Liver (tissue), 9 donors: ENCODE results near the gene HPRT1. TPM values are rescaled to one million over a fixed set of nuclear protein-coding genes. Genes with fewer than 3 reads are reported as not detected.

Source experiments
- DNase-seq: peaks from one replicate; pipeline ENCODE4 v3.0.0-alpha.2; 2017; ENCODE audit warnings: low spot score
- H3K27ac ChIP-seq, 2 donors: one replicate each; pipeline ENCODE4 v1.7.0; 2013; ENCODE audit warnings: inconsistent platforms in 2 of 2, low read length in 2 of 2, control low read depth in 1 of 2, low read depth in 1 of 2, mild to moderate bottlenecking in 1 of 2
- H3K27me3 ChIP-seq, 4 donors: one replicate each; pipeline versions ENCODE4 v1.6.1 to v1.7.0; 2013; ENCODE audit warnings: low read length in 3 of 4, inconsistent platforms in 1 of 4, mild to moderate bottlenecking in 1 of 4, moderate library complexity in 1 of 4; ENCODE audit not compliant: control insufficient read depth in 4 of 4, insufficient read depth in 4 of 4
- H3K36me3 ChIP-seq, 4 donors: one replicate each; pipeline versions ENCODE4 v1.6.1 to v1.7.0; 2013; ENCODE audit warnings: low read length in 3 of 4, mild to moderate bottlenecking in 3 of 4, low read depth in 1 of 4, moderate library complexity in 1 of 4; ENCODE audit not compliant: control insufficient read depth in 4 of 4, insufficient read depth in 3 of 4
- H3K4me1 ChIP-seq, 4 donors: one replicate each; pipeline versions ENCODE4 v1.6.1 to v1.7.0; 2013; ENCODE audit warnings: low read length in 3 of 4, mild to moderate bottlenecking in 3 of 4, moderate library complexity in 1 of 4; ENCODE audit not compliant: control insufficient read depth in 4 of 4, insufficient read depth in 4 of 4
- H3K4me3 ChIP-seq, 3 donors: one replicate each; pipeline versions ENCODE4 v1.6.1 to v1.7.0; 2013; ENCODE audit warnings: low read length in 3 of 3, control low read depth in 1 of 3, low read depth in 1 of 3, mild to moderate bottlenecking in 1 of 3
- H3K9ac ChIP-seq, 2 donors: one replicate each; pipeline ENCODE4 v1.7.0; 2013; ENCODE audit warnings: low read length in 2 of 2, mild to moderate bottlenecking in 2 of 2, moderate library complexity in 2 of 2, control low read depth in 1 of 2, low read depth in 1 of 2
- H3K9me3 ChIP-seq, 4 donors: one replicate each; pipeline versions ENCODE4 v1.6.1 to v1.7.0; 2013; ENCODE audit warnings: low read length in 3 of 4; ENCODE audit not compliant: control insufficient read depth in 4 of 4
- EGR1 ChIP-seq, 2 donors: IDR thresholded peaks; 2 replicates each; pipeline ENCODE4 v1.6.1; 2016 to 2018; ENCODE audit warnings: antibody characterized with exemption in 2 of 2, low read depth in 2 of 2
- FOXA1 ChIP-seq: IDR thresholded peaks from 2 replicates; pipeline ENCODE4 v1.6.1; 2016; ENCODE audit warnings: antibody characterized with exemption
- FOXA2 ChIP-seq: IDR thresholded peaks from 2 replicates; pipeline ENCODE4 v1.6.1; 2016; ENCODE audit warnings: antibody characterized with exemption
- GABPA ChIP-seq, 2 donors: IDR thresholded peaks in 1 of 2; conservative IDR thresholded peaks in 1 of 2; 2 replicates each; pipeline ENCODE4 v1.6.1; 2016; ENCODE audit warnings: antibody characterized with exemption in 2 of 2, mild to moderate bottlenecking in 1 of 2, moderate library complexity in 1 of 2
- HNF4A ChIP-seq, 2 donors: conservative IDR thresholded peaks; 2 replicates each; pipeline ENCODE4 v1.6.1; 2016; ENCODE audit warnings: antibody characterized with exemption in 2 of 2, mild to moderate bottlenecking in 2 of 2
- HNF4G ChIP-seq: IDR thresholded peaks from 2 replicates; pipeline ENCODE4 v1.6.1; 2016; ENCODE audit warnings: antibody characterized with exemption
- JUND ChIP-seq, 2 donors: IDR thresholded peaks; 2 replicates each; pipeline ENCODE4 v1.6.1; 2016; ENCODE audit warnings: antibody characterized with exemption in 2 of 2
- RAD21 ChIP-seq, 2 donors: IDR thresholded peaks; 2 replicates each; pipeline ENCODE4 v1.6.1; 2016; ENCODE audit warnings: antibody characterized with exemption in 2 of 2, mild to moderate bottlenecking in 2 of 2
- SP1 ChIP-seq: IDR thresholded peaks from 2 replicates; pipeline ENCODE4 v1.6.1; 2018; ENCODE audit warnings: antibody characterized with exemption, mild to moderate bottlenecking
- TAF1 ChIP-seq: conservative IDR thresholded peaks from 2 replicates; pipeline ENCODE4 v1.6.1; 2016; ENCODE audit warnings: antibody characterized with exemption, mild to moderate bottlenecking
- YY1 ChIP-seq: IDR thresholded peaks from 2 replicates; pipeline ENCODE4 v1.6.1; 2016; ENCODE audit warnings: antibody characterized with exemption, mild to moderate bottlenecking
- WGBS: extraction: QIAGEN DNeasy Blood & Tissue Kit; methylation state at CpG from one replicate; pipeline ENCODE4 v1.1.7; 2013; 5-methylcytosine and 5-hydroxymethylcytosine counted together
- polyA plus RNA-seq, 2 donors: library from polyadenylated mRNA; stranded (reverse) in 1 of 2; unstranded in 1 of 2; fragments of 200-250 nt in 1 of 2; fragments of >200 nt in 1 of 2; fragmentation: Nextera tagmentation in 1 of 2; extraction: Ambion mirVana in 1 of 2; gene quantifications; one replicate each; pipeline versions ENCODE4 v1.2.1 to v1.2.3, GENCODE V29; 2013 to 2015
- total RNA-seq, 2 donors: library from RNA; depleted of rRNA; stranded (reverse); fragments of >200 nt; gene quantifications; one replicate each; pipeline ENCODE4 v1.2.3, GENCODE V29; 2014
- TF ChIP-seq, protein P1 (sequence below): fragments of 150-350 bp; IDR thresholded peaks from 2 replicates; pipeline ENCODE4 v1.5.1; 2017; ENCODE audit warnings: improper control_type of control experiment, low read depth, low read length; ENCODE audit not compliant: missing input control
- TF ChIP-seq, protein P2 (sequence below): IDR thresholded peaks from 2 replicates; pipeline ENCODE4 v1.6.1; 2016; ENCODE audit warnings: antibody characterized with exemption, mild to moderate bottlenecking
- TF ChIP-seq, protein P3 (sequence below): IDR thresholded peaks from 2 replicates; pipeline ENCODE4 v1.6.1; 2016; ENCODE audit warnings: antibody characterized with exemption
- donor health status: healthy.
- donor health status: healthy.
- donor health status: healthy.
- donor health status: healthy.
- donor health status: healthy.

HPRT1 gene
- total and polyA plus RNA-seq, 4 donors, result 5.7 to 18.4 (median 12.1) TPM

DNA sequence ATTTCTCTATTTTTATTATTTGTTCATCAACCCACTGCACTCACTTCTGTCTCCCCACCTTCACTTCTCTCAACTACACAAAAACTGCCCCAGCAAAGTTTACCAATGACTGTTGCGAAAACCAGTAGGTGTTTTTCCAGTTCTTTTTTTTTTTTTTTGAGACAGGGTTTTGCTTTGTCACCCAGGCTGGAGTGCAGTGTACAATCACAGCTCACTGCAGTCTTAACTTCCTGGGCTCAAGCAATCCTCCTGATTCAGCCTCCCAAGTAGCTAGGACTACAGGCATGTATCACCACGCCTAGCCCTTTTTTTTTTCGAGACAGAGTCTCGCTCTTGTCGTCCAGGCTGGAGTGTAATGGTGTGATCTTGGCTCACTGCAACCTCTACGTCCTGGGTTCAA is 24.1 kb upstream of the HPRT1 start:
- H3K4me3 ChIP-seq, result no peak overlapping the region
- no peaks in the 10 kb centered on the region for H3K27me3 ChIP-seq
- no peak overlapping the region for H3K27ac ChIP-seq
- DNase-seq, result no peak
- 98% methylated on average over 6 of the region's 6 CpGs for WGBS
- TF ChIP-seq EGR1 (IDR thresholded peaks at IDR 0.05; ENCODE audit: low read depth in 2 of 2), result no peak
- TF ChIP-seq SP1, result no peak
- no peak for TF ChIP-seq RAD21 (IDR thresholded peaks at IDR 0.05)
- no peak for TF ChIP-seq GABPA (IDR thresholded peaks at IDR 0.05 in 1 of 2, conservative IDR thresholded peaks at IDR 0.05 in 1 of 2)
- TF ChIP-seq JUND (IDR thresholded peaks at IDR 0.05), result no peak
- TF ChIP-seq HNF4A (conservative IDR thresholded peaks at IDR 0.05), result no peak
- H3K4me1 ChIP-seq, result no peaks in the 10 kb centered on the region
- no peaks in the 10 kb centered on the region for H3K36me3 ChIP-seq
- no peaks in the 10 kb centered on the region for H3K9me3 ChIP-seq
- H3K9ac ChIP-seq, result no peak overlapping the region

DNA sequence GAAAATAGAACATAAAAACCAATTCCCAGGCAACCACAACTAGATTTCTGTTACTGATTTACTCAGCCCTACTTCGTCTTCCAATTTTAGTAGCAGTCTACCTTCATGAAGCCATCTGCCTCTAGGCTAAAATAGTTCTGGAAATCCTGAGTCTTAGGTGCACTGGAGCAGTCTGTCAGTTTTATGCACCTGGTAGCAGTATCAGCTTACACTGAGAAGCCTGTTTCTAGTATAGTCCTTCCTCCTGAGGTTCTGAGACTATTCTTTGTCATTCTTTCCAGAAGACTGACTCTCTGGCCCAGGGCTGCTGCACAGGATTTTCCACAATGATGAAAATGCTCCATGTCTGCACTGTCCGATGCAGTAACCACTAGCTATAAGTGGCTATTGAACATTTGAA is 16.9 kb upstream of the HPRT1 start:
- no peaks in the 10 kb centered on the region for H3K36me3 ChIP-seq
- H3K4me3 ChIP-seq, result no peak overlapping the region
- no peaks in the 10 kb centered on the region for H3K9me3 ChIP-seq
- no peaks in the 10 kb centered on the region for H3K27me3 ChIP-seq
- H3K9ac ChIP-seq, result no peak overlapping the region
- H3K4me1 ChIP-seq, result no peaks in the 10 kb centered on the region
- H3K27ac ChIP-seq, result no peak overlapping the region
- TF ChIP-seq, protein P1, sequence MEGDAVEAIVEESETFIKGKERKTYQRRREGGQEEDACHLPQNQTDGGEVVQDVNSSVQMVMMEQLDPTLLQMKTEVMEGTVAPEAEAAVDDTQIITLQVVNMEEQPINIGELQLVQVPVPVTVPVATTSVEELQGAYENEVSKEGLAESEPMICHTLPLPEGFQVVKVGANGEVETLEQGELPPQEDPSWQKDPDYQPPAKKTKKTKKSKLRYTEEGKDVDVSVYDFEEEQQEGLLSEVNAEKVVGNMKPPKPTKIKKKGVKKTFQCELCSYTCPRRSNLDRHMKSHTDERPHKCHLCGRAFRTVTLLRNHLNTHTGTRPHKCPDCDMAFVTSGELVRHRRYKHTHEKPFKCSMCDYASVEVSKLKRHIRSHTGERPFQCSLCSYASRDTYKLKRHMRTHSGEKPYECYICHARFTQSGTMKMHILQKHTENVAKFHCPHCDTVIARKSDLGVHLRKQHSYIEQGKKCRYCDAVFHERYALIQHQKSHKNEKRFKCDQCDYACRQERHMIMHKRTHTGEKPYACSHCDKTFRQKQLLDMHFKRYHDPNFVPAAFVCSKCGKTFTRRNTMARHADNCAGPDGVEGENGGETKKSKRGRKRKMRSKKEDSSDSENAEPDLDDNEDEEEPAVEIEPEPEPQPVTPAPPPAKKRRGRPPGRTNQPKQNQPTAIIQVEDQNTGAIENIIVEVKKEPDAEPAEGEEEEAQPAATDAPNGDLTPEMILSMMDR, result no peak
- TF ChIP-seq HNF4A (conservative IDR thresholded peaks at IDR 0.05) (no peak), GABPA (IDR thresholded peaks at IDR 0.05 in 1 of 2, conservative IDR thresholded peaks at IDR 0.05 in 1 of 2) (no peak), SP1 (no peak), FOXA2 (no peak), RAD21 (IDR thresholded peaks at IDR 0.05) (no peak), HNF4G (no peak), TAF1 (no peak), FOXA1 (no peak), EGR1 (IDR thresholded peaks at IDR 0.05; ENCODE audit: low read depth in 2 of 2) (no peak), YY1 (no peak)
- TF ChIP-seq, protein P2, sequence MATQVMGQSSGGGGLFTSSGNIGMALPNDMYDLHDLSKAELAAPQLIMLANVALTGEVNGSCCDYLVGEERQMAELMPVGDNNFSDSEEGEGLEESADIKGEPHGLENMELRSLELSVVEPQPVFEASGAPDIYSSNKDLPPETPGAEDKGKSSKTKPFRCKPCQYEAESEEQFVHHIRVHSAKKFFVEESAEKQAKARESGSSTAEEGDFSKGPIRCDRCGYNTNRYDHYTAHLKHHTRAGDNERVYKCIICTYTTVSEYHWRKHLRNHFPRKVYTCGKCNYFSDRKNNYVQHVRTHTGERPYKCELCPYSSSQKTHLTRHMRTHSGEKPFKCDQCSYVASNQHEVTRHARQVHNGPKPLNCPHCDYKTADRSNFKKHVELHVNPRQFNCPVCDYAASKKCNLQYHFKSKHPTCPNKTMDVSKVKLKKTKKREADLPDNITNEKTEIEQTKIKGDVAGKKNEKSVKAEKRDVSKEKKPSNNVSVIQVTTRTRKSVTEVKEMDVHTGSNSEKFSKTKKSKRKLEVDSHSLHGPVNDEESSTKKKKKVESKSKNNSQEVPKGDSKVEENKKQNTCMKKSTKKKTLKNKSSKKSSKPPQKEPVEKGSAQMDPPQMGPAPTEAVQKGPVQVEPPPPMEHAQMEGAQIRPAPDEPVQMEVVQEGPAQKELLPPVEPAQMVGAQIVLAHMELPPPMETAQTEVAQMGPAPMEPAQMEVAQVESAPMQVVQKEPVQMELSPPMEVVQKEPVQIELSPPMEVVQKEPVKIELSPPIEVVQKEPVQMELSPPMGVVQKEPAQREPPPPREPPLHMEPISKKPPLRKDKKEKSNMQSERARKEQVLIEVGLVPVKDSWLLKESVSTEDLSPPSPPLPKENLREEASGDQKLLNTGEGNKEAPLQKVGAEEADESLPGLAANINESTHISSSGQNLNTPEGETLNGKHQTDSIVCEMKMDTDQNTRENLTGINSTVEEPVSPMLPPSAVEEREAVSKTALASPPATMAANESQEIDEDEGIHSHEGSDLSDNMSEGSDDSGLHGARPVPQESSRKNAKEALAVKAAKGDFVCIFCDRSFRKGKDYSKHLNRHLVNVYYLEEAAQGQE, result no peak
- TF ChIP-seq, protein P3, sequence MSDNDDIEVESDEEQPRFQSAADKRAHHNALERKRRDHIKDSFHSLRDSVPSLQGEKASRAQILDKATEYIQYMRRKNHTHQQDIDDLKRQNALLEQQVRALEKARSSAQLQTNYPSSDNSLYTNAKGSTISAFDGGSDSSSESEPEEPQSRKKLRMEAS, result no peak
- no peak for DNase-seq
- WGBS, result 90% methylated on average over 2 of the region's 2 CpGs
